GM12878 (cell line): ENCODE measurements around the gene PDGFD. TPM values are rescaled to one million over a fixed set of nuclear protein-coding genes. Genes with fewer than 3 reads are reported as not detected.

Experiments used
- BCL3 ChIP-seq: IDR thresholded peaks from 2 replicates; pipeline ENCODE4 v1.6.1; 2011; ENCODE audit warnings: borderline replicate concordance, low read depth, mild to moderate bottlenecking, moderate library complexity, low read length; ENCODE audit not compliant: insufficient read depth, poor library complexity, severe bottlenecking
- BMI1 ChIP-seq: fragments of 450-650 bp; IDR thresholded peaks from 2 replicates; pipeline ENCODE4 v1.6.1; 2016; ENCODE audit warnings: mild to moderate bottlenecking, moderate library complexity, borderline replicate concordance
- CBFB ChIP-seq: IDR thresholded peaks from 2 replicates; pipeline ENCODE4 v1.6.1; 2016; ENCODE audit warnings: antibody characterized with exemption, low read depth
- CREM ChIP-seq: IDR thresholded peaks from 2 replicates; pipeline ENCODE4 v1.6.1; 2014; ENCODE audit warnings: antibody characterized with exemption, low read depth
- GABPA ChIP-seq: IDR thresholded peaks from 2 replicates; pipeline ENCODE4 v1.6.1; 2014; ENCODE audit warnings: antibody characterized with exemption, low read depth, mild to moderate bottlenecking, inconsistent platforms
- HDAC6 ChIP-seq: fragments of 200-600 bp; sonication (generic); IDR thresholded peaks from one replicate; pipeline ENCODE4 v1.8.0; 2017; ENCODE audit warnings: antibody characterized with exemption; ENCODE audit not compliant: unreplicated experiment
- LARP7 ChIP-seq: fragments of 450-650 bp; IDR thresholded peaks from 2 replicates; pipeline ENCODE4 v1.6.1; 2017; ENCODE audit warnings: mild to moderate bottlenecking
- MYB ChIP-seq: fragments of 150-350 bp; IDR thresholded peaks from 2 replicates; pipeline ENCODE4 v1.6.1; 2014; ENCODE audit warnings: mild to moderate bottlenecking, low read depth, low read length, borderline replicate concordance
- RB1 ChIP-seq: fragments of 450-650 bp; formaldehyde crosslinking; IDR thresholded peaks from 2 replicates; pipeline ENCODE4 v1.6.1; 2017; ENCODE audit warnings: mild to moderate bottlenecking, borderline replicate concordance
- SREBF1 ChIP-seq: IDR thresholded peaks from 2 replicates; pipeline ENCODE4 v1.6.1; 2012; ENCODE audit warnings: mild to moderate bottlenecking, low read length
- SREBF2 ChIP-seq: IDR thresholded peaks from 2 replicates; pipeline ENCODE4 v1.6.1; 2012; ENCODE audit warnings: mild to moderate bottlenecking, low read length
- STAT3 ChIP-seq: IDR thresholded peaks from 2 replicates; pipeline ENCODE4 v1.6.1; 2011; ENCODE audit warnings: low read depth, low read length, improper control_type of control experiment
- YY1 ChIP-seq: IDR thresholded peaks from 2 replicates; pipeline ENCODE4 v1.6.1; 2011; ENCODE audit warnings: low read depth, mild to moderate bottlenecking, low read length
- ZZZ3 ChIP-seq: IDR thresholded peaks from 2 replicates; pipeline ENCODE4 v1.6.1; 2011; ENCODE audit warnings: low read depth; ENCODE audit not compliant: control insufficient read depth, insufficient read length
- polyA plus RNA-seq, 11 experiments: library from polyadenylated mRNA; depleted of rRNA in 4 of 11; unstranded in 6 of 11; stranded (reverse) in 5 of 11; fragments of >200 nt; fragmentation: Nextera tagmentation in 4 of 11; fragmentation: Illumina TruSeq in 1 of 11; extraction: Ambion mirVana in 4 of 11; extraction: Trizol in 1 of 11; gene quantifications; 1 replicate in 1 of 11; 2 replicates in 10 of 11; pipeline versions ENCODE4 v1.2.1 to v1.2.3, GENCODE V29; 2011 to 2016; ENCODE audit warnings: inconsistent platforms in 2 of 11, missing spikeins in 2 of 11, low read depth in 1 of 11
- total RNA-seq, 4 experiments: library from RNA; depleted of rRNA in 3 of 4; stranded (reverse); fragments of >200 nt in 3 of 4; fragmentation: Illumina TruSeq in 1 of 4; extraction: Trizol in 1 of 4; gene quantifications; 2 replicates each; pipeline versions ENCODE4 v1.2.1 to v1.2.3, GENCODE V29; 2013 to 2021
- TF ChIP-seq, protein P1 (sequence below): fragments of 450-650 bp; IDR thresholded peaks from 2 replicates; pipeline ENCODE4 v1.6.1; 2016; ENCODE audit warnings: mild to moderate bottlenecking, moderate library complexity, borderline replicate concordance
- TF ChIP-seq, protein P2 (sequence below): IDR thresholded peaks from 2 replicates; pipeline ENCODE4 v1.6.1; 2012; ENCODE audit warnings: improper control_type of control experiment, low read depth, low read length; ENCODE audit not compliant: insufficient replicate concordance
- TF ChIP-seq, protein P3 (sequence below): fragments of 450-650 bp; IDR thresholded peaks from 2 replicates; pipeline ENCODE4 v1.6.1; 2018; ENCODE audit warnings: mild to moderate bottlenecking, low read depth, moderate library complexity; ENCODE audit not compliant: partially characterized antibody

PDGFD gene
- total and polyA plus RNA-seq, 10 of the 15 experiments (the other 5 are each of a cell fraction or from before 2014, with no cell fraction given): 0.05 to 0.13 TPM; not detected in 8

- TF ChIP-seq CREM (0 out of 2 replicates have a peak, but pooled peaks have one; percentile 7), LARP7 (no peak), HDAC6 (no peak), CBFB (no peak), BMI1 (peak; percentile 32; the same call in 1 of the 2 replicates), GABPA (no peak), BCL3 (no peak), YY1 (no peak), RB1 (no peak), STAT3 (no peak), MYB (no peak), SREBF2 (no peak), SREBF1 (no peak), ZZZ3 (no peak)
- TF ChIP-seq, protein P1, sequence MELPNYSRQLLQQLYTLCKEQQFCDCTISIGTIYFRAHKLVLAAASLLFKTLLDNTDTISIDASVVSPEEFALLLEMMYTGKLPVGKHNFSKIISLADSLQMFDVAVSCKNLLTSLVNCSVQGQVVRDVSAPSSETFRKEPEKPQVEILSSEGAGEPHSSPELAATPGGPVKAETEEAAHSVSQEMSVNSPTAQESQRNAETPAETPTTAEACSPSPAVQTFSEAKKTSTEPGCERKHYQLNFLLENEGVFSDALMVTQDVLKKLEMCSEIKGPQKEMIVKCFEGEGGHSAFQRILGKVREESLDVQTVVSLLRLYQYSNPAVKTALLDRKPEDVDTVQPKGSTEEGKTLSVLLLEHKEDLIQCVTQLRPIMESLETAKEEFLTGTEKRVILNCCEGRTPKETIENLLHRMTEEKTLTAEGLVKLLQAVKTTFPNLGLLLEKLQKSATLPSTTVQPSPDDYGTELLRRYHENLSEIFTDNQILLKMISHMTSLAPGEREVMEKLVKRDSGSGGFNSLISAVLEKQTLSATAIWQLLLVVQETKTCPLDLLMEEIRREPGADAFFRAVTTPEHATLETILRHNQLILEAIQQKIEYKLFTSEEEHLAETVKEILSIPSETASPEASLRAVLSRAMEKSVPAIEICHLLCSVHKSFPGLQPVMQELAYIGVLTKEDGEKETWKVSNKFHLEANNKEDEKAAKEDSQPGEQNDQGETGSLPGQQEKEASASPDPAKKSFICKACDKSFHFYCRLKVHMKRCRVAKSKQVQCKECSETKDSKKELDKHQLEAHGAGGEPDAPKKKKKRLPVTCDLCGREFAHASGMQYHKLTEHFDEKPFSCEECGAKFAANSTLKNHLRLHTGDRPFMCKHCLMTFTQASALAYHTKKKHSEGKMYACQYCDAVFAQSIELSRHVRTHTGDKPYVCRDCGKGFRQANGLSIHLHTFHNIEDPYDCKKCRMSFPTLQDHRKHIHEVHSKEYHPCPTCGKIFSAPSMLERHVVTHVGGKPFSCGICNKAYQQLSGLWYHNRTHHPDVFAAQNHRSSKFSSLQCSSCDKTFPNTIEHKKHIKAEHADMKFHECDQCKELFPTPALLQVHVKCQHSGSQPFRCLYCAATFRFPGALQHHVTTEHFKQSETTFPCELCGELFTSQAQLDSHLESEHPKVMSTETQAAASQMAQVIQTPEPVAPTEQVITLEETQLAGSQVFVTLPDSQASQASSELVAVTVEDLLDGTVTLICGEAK: no peak
- TF ChIP-seq, protein P2, sequence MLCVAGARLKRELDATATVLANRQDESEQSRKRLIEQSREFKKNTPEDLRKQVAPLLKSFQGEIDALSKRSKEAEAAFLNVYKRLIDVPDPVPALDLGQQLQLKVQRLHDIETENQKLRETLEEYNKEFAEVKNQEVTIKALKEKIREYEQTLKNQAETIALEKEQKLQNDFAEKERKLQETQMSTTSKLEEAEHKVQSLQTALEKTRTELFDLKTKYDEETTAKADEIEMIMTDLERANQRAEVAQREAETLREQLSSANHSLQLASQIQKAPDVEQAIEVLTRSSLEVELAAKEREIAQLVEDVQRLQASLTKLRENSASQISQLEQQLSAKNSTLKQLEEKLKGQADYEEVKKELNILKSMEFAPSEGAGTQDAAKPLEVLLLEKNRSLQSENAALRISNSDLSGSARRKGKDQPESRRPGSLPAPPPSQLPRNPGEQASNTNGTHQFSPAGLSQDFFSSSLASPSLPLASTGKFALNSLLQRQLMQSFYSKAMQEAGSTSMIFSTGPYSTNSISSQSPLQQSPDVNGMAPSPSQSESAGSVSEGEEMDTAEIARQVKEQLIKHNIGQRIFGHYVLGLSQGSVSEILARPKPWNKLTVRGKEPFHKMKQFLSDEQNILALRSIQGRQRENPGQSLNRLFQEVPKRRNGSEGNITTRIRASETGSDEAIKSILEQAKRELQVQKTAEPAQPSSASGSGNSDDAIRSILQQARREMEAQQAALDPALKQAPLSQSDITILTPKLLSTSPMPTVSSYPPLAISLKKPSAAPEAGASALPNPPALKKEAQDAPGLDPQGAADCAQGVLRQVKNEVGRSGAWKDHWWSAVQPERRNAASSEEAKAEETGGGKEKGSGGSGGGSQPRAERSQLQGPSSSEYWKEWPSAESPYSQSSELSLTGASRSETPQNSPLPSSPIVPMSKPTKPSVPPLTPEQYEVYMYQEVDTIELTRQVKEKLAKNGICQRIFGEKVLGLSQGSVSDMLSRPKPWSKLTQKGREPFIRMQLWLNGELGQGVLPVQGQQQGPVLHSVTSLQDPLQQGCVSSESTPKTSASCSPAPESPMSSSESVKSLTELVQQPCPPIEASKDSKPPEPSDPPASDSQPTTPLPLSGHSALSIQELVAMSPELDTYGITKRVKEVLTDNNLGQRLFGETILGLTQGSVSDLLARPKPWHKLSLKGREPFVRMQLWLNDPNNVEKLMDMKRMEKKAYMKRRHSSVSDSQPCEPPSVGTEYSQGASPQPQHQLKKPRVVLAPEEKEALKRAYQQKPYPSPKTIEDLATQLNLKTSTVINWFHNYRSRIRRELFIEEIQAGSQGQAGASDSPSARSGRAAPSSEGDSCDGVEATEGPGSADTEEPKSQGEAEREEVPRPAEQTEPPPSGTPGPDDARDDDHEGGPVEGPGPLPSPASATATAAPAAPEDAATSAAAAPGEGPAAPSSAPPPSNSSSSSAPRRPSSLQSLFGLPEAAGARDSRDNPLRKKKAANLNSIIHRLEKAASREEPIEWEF: no peak
- TF ChIP-seq, protein P3, sequence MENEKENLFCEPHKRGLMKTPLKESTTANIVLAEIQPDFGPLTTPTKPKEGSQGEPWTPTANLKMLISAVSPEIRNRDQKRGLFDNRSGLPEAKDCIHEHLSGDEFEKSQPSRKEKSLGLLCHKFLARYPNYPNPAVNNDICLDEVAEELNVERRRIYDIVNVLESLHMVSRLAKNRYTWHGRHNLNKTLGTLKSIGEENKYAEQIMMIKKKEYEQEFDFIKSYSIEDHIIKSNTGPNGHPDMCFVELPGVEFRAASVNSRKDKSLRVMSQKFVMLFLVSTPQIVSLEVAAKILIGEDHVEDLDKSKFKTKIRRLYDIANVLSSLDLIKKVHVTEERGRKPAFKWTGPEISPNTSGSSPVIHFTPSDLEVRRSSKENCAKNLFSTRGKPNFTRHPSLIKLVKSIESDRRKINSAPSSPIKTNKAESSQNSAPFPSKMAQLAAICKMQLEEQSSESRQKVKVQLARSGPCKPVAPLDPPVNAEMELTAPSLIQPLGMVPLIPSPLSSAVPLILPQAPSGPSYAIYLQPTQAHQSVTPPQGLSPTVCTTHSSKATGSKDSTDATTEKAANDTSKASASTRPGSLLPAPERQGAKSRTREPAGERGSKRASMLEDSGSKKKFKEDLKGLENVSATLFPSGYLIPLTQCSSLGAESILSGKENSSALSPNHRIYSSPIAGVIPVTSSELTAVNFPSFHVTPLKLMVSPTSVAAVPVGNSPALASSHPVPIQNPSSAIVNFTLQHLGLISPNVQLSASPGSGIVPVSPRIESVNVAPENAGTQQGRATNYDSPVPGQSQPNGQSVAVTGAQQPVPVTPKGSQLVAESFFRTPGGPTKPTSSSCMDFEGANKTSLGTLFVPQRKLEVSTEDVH: no peak
These were observed 204.5 kb downstream of the PDGFD start (continued) for GRCh38 chr11:103959279-103959942.
